Osteocyte (in vitro differentiated cells): ENCODE measurements around the gene AGAP2. TPM values are rescaled to one million over a fixed set of nuclear protein-coding genes. Genes with fewer than 3 reads are reported as not detected.

ENCODE experiments used
- DNase-seq: peaks from one replicate; pipeline ENCODE4 v3.0.0; 2021; ENCODE audit warnings: mixed read lengths; ENCODE audit not compliant: unreplicated experiment; ENCODE audit errors: extremely low spot score
- H3K27ac Mint-ChIP-seq: one replicate; pipeline ENCODE4 v1.8.0; 2021; ENCODE audit warnings: mild to moderate bottlenecking, mixed read lengths; ENCODE audit not compliant: unreplicated experiment
- H3K27me3 Mint-ChIP-seq: one replicate; pipeline ENCODE4 v1.8.0; 2021; ENCODE audit warnings: mixed read lengths; ENCODE audit not compliant: unreplicated experiment
- H3K36me3 Mint-ChIP-seq: one replicate; pipeline ENCODE4 v1.8.0; 2021; ENCODE audit warnings: mixed read lengths; ENCODE audit not compliant: unreplicated experiment
- H3K4me1 Mint-ChIP-seq: one replicate; pipeline ENCODE4 v1.8.0; 2021; ENCODE audit warnings: mixed read lengths; ENCODE audit not compliant: unreplicated experiment
- H3K4me3 Mint-ChIP-seq: one replicate; pipeline ENCODE4 v1.8.0; 2021; ENCODE audit warnings: mild to moderate bottlenecking, moderate library complexity, mixed read lengths; ENCODE audit not compliant: unreplicated experiment
- H3K9me3 Mint-ChIP-seq: one replicate; pipeline ENCODE4 v1.8.0; 2021; ENCODE audit warnings: mixed read lengths; ENCODE audit not compliant: unreplicated experiment
- CTCF ChIP-seq: fragments of 200-600 bp; sonication (generic); IDR thresholded peaks from 2 replicates; pipeline ENCODE4 v1.5.0; 2021; ENCODE audit warnings: antibody characterized with exemption, mild to moderate bottlenecking, moderate library complexity
- long read RNA-seq: library from polyadenylated mRNA; unstranded; transcript quantifications from one replicate; pipeline ENCODE4 v2.0.0, GENCODE V29; 2021
- total RNA-seq: library from RNA; stranded (reverse); gene quantifications from 2 replicates; pipeline ENCODE4 v1.2.1, GENCODE V29; 2021

The AGAP2 gene
- total RNA-seq = 2.4 and 2.6 TPM in 2 replicates
- long read RNA-seq = 0 reads

- Mint-ChIP-seq H3K4me1 (peaks cover 26% of the 10 kb centered on the region), H3K27ac (no peak within 1 kb of the TSS), H3K27me3 (peaks cover 65% of the 10 kb centered on the region), H3K36me3 (no peaks in the 10 kb centered on the region), H3K4me3 (peak within 1 kb of the TSS; percentile 69), H3K9me3 (no peaks in the 10 kb centered on the region)
- no peak for TF ChIP-seq CTCF
- DNase-seq = no peak
These were observed at the start of gene AGAP2 for GRCh38 chr12:57738661-57739237. Gene AGAP2, minus strand, starts transcription at chr12:57738742. Its CDS starts 496 bp downstream, at chr12:57738246.

GRCh38 chr12:57783861-57784260, 45.3 kb upstream of the AGAP2 start:
- Mint-ChIP-seq H3K4me1 (peaks cover 12% of the 10 kb centered on the region), H3K4me3 (peak overlapping the region; percentile 63), H3K36me3 (peaks cover 15% of the 10 kb centered on the region), H3K27ac (no peak overlapping the region), H3K27me3 (no peaks in the 10 kb centered on the region), H3K9me3 (no peaks in the 10 kb centered on the region)
- no peak for DNase-seq
- TF ChIP-seq CTCF = no peak

GRCh38 chr12:57783466-57783801, 44.9 kb upstream of the AGAP2 start:
- peak overlapping the region; percentile 90 for H3K27ac Mint-ChIP-seq

GRCh38 chr12:57782608-57783465, 44.3 kb upstream of the AGAP2 start, which contains the start of gene TSFM:
Gene TSFM, plus strand, starts transcription at chr12:57782787. Its CDS starts 15 bp downstream, at chr12:57782802.
- peak; percentile 94 for TF ChIP-seq CTCF
- peak within 1 kb of the TSS; percentile 97 for H3K4me3 Mint-ChIP-seq
- no peaks in the 10 kb centered on the region for H3K27me3 Mint-ChIP-seq
- peaks cover 7% of the 10 kb centered on the region for H3K36me3 Mint-ChIP-seq
- H3K9me3 Mint-ChIP-seq = no peaks in the 10 kb centered on the region
- DNase-seq = peak; percentile 97
- H3K27ac Mint-ChIP-seq = peak within 1 kb of the TSS; percentile 90
- peaks cover 12% of the 10 kb centered on the region for H3K4me1 Mint-ChIP-seq

More at GRCh38 chr12:57783466-57783801, 44.9 kb upstream of the AGAP2 start:
- H3K4me3 Mint-ChIP-seq = peak overlapping the region; percentile 97
- TF ChIP-seq CTCF = no peak
- H3K9me3 Mint-ChIP-seq = no peaks in the 10 kb centered on the region
- H3K36me3 Mint-ChIP-seq = peaks cover 11% of the 10 kb centered on the region
- DNase-seq = no peak
- peaks cover 12% of the 10 kb centered on the region for H3K4me1 Mint-ChIP-seq
- no peaks in the 10 kb centered on the region for H3K27me3 Mint-ChIP-seq

- Mint-ChIP-seq H3K27me3 (no peaks in the 10 kb centered on the region), H3K36me3 (peaks cover 8% of the 10 kb centered on the region)
These were observed 43.7 kb upstream of the AGAP2 start for GRCh38 chr12:57782243-57782607.

More at GRCh38 chr12:57782243-57782607, 43.7 kb upstream of the AGAP2 start:
- DNase-seq = no peak
- no peak overlapping the region for H3K27ac Mint-ChIP-seq
- TF ChIP-seq CTCF = no peak
- peaks cover 12% of the 10 kb centered on the region for H3K4me1 Mint-ChIP-seq
- H3K9me3 Mint-ChIP-seq = no peaks in the 10 kb centered on the region
- peak overlapping the region; percentile 97 for H3K4me3 Mint-ChIP-seq
